Right cardiac atrium (tissue), 5 donors: Measurements from ENCODE around the gene CHST11. TPM values are rescaled to one million over a fixed set of nuclear protein-coding genes. Genes with fewer than 3 reads are reported as not detected.

Experiments
- ATAC-seq, 2 donors: fragments of 200-7000 bp; cut with Tn5 transposase; one replicate each; pipeline versions ENCODE4 v1.8.0 to v1.9.1; 2020; ENCODE audit warnings: moderate library complexity in 2 of 2, mild to moderate bottlenecking in 1 of 2
- DNase-seq, 3 donors: peaks; one replicate each; pipeline ENCODE4 v3.0.0-alpha.2; 2020
- H3K27ac ChIP-seq: one replicate; pipeline ENCODE4 v1.5.1; 2013; ENCODE audit warnings: mild to moderate bottlenecking, low read length, control low read depth, moderate library complexity
- H3K27me3 ChIP-seq: one replicate; pipeline ENCODE4 v1.6.1; 2013; ENCODE audit not compliant: control insufficient read depth, insufficient read depth
- H3K4me1 ChIP-seq: one replicate; pipeline ENCODE4 v1.6.1; 2013; ENCODE audit warnings: low read length; ENCODE audit not compliant: control insufficient read depth, insufficient read depth
- H3K4me3 ChIP-seq: one replicate; pipeline ENCODE4 v1.5.1; 2013; ENCODE audit warnings: low read length, control low read depth
- H3K9me3 ChIP-seq: one replicate; pipeline ENCODE4 v1.6.1; 2013; ENCODE audit warnings: low read length; ENCODE audit not compliant: control insufficient read depth
- WGBS: extraction: QIAGEN DNeasy Blood & Tissue Kit; methylation state at CpG from one replicate; pipeline ENCODE4 v1.1.7; 2013; 5-methylcytosine and 5-hydroxymethylcytosine counted together
- intact Hi-C, 4 donors: fragments of 100-400 bp; cut with DNase I; formaldehyde crosslinking; loops; one replicate each; pipeline versions ENCODE4 v1.11.0 to v1.14.0; 2022 to 2023
- polyA plus RNA-seq: library from polyadenylated mRNA; stranded (reverse); fragments of 200-250 nt; gene quantifications from one replicate; pipeline ENCODE4 v1.2.3, GENCODE V29; 2013
- total RNA-seq, 4 donors: library from RNA; stranded (reverse); fragmentation: NEBNext Ultra II Directional; extraction: Animal tissue kit (Norgen Biotek cat#: 25700); gene quantifications; one replicate each; pipeline ENCODE4 v1.2.1, GENCODE V29; 2021
- donor health status: healthy with polysubstance abuse.
- donor health status: DM: no; HTN: yes; CAD: no.
- donor health status: DM: no; HTN: no; CAD: no.
- donor health status: DM: no; HTN: yes; CAD: no; lungs with severe emphysema.
- donor health status: DM: yes; HTN: yes; CAD: no.

The CHST11 gene
- total and polyA plus RNA-seq, 5 donors = 3.1 to 11.8 (median 9.9) TPM

- DNase-seq (no peak), ATAC-seq (no peak)
- Histone ChIP-seq H3K4me3 (no peak overlapping the region), H3K27ac (no peak overlapping the region), H3K4me1 (peaks cover 24% of the 10 kb centered on the region), H3K27me3 (no peaks in the 10 kb centered on the region), H3K9me3 (no peaks in the 10 kb centered on the region)
- 76% methylated on average over 3 of the region's 3 CpGs for WGBS
- intact Hi-C loops = no loop called here
These were observed 242.1 kb downstream of the CHST11 start for GRCh38 chr12:104698871-104699270.

GRCh38 chr12:104699489-104700190, 242.9 kb downstream of the CHST11 start:
- intact Hi-C loops = no loop called here
- WGBS = 77% methylated on average over 5 of the region's 5 CpGs
- Histone ChIP-seq H3K9me3 (no peaks in the 10 kb centered on the region), H3K27ac (no peak overlapping the region), H3K4me3 (no peak overlapping the region), H3K27me3 (no peaks in the 10 kb centered on the region), H3K4me1 (peaks cover 18% of the 10 kb centered on the region)
- DNase-seq (no peak), ATAC-seq (no peak)

GRCh38 chr12:104700324-104700723, 243.6 kb downstream of the CHST11 start:
- 100% methylated on average over 1 of the region's 1 CpG for WGBS
- ATAC-seq (no peak), DNase-seq (no peak)
- H3K4me1 ChIP-seq = peaks cover 11% of the 10 kb centered on the region
- H3K27me3 ChIP-seq = no peaks in the 10 kb centered on the region
- H3K4me3 ChIP-seq = no peak overlapping the region
- H3K9me3 ChIP-seq = no peaks in the 10 kb centered on the region
- H3K27ac ChIP-seq = no peak overlapping the region
- intact Hi-C loops = no loop called here

GRCh38 chr12:104701301-104701700, 244.6 kb downstream of the CHST11 start:
- Histone ChIP-seq H3K4me3 (no peak overlapping the region), H3K9me3 (no peaks in the 10 kb centered on the region), H3K27me3 (no peaks in the 10 kb centered on the region), H3K27ac (no peak overlapping the region), H3K4me1 (peaks cover 7% of the 10 kb centered on the region)
- DNase-seq = no peak
- intact Hi-C loops = no loop called here
- 89% methylated on average over 7 of the region's 7 CpGs for WGBS
- no peak for ATAC-seq

- Histone ChIP-seq H3K4me3 (no peak overlapping the region), H3K27me3 (no peaks in the 10 kb centered on the region), H3K9me3 (no peaks in the 10 kb centered on the region), H3K4me1 (peaks cover 7% of the 10 kb centered on the region), H3K27ac (no peak overlapping the region)
- intact Hi-C loops = no loop called here
- ATAC-seq (no peak), DNase-seq (no peak)
- 97% methylated on average over 3 of the region's 3 CpGs for WGBS
These were observed 245.0 kb downstream of the CHST11 start for GRCh38 chr12:104701756-104702155.

GRCh38 chr12:104702565-104703139, 245.9 kb downstream of the CHST11 start:
- DNase-seq (peak; percentile 80 to 95 (median 92)), ATAC-seq (peak; percentile 88 to 96)
- H3K9me3 ChIP-seq = no peaks in the 10 kb centered on the region
- peak overlapping the region; percentile 2 for H3K27ac ChIP-seq
- no peaks in the 10 kb centered on the region for H3K27me3 ChIP-seq
- intact Hi-C loops = no loop called here
- H3K4me3 ChIP-seq = no peak overlapping the region
- H3K4me1 ChIP-seq = peaks cover 7% of the 10 kb centered on the region
- 50% methylated on average over 21 of the region's 21 CpGs for WGBS

GRCh38 chr12:104703372-104703771, 246.6 kb downstream of the CHST11 start:
- H3K9me3 ChIP-seq = no peaks in the 10 kb centered on the region
- H3K4me1 ChIP-seq = peaks cover 4% of the 10 kb centered on the region
- no peak for DNase-seq
- H3K4me3 ChIP-seq = no peak overlapping the region
- intact Hi-C loops = no loop called here
- H3K27me3 ChIP-seq = no peaks in the 10 kb centered on the region
- WGBS = 92% methylated on average over 8 of the region's 8 CpGs
- no peak overlapping the region for H3K27ac ChIP-seq
- ATAC-seq = no peak

GRCh38 chr12:104704224-104704779, 247.6 kb downstream of the CHST11 start:
- DNase-seq (no peak), ATAC-seq (no peak)
- 95% methylated on average over 7 of the region's 7 CpGs for WGBS
- Histone ChIP-seq H3K4me1 (peaks cover 3% of the 10 kb centered on the region), H3K27ac (no peak overlapping the region), H3K9me3 (no peaks in the 10 kb centered on the region), H3K27me3 (no peaks in the 10 kb centered on the region), H3K4me3 (no peak overlapping the region)
- intact Hi-C loops = no loop called here

GRCh38 chr12:104707194-104707593, 250.4 kb downstream of the CHST11 start:
- H3K4me1 ChIP-seq = peaks cover 4% of the 10 kb centered on the region
- WGBS = 63% methylated on average over 5 of the region's 5 CpGs
- no peaks in the 10 kb centered on the region for H3K9me3 ChIP-seq
- no peak overlapping the region for H3K27ac ChIP-seq
- intact Hi-C loops = no loop called here
- DNase-seq = no peak
- no peak for ATAC-seq
- no peaks in the 10 kb centered on the region for H3K27me3 ChIP-seq
- H3K4me3 ChIP-seq = no peak overlapping the region

GRCh38 chr12:104707794-104708558, 251.2 kb downstream of the CHST11 start:
- no peak for ATAC-seq

GRCh38 chr12:104708891-104709290, 252.1 kb downstream of the CHST11 start:
- Histone ChIP-seq H3K27ac (no peak overlapping the region), H3K9me3 (no peaks in the 10 kb centered on the region), H3K4me3 (no peak overlapping the region), H3K27me3 (no peaks in the 10 kb centered on the region), H3K4me1 (peaks cover 4% of the 10 kb centered on the region)
- ATAC-seq (no peak), DNase-seq (no peak)
- WGBS = 96% methylated on average over 7 of the region's 7 CpGs
- intact Hi-C loops = no loop called here

More at GRCh38 chr12:104707794-104708558, 251.2 kb downstream of the CHST11 start:
- no peaks in the 10 kb centered on the region for H3K9me3 ChIP-seq
- DNase-seq = no peak
- H3K4me3 ChIP-seq = no peak overlapping the region
- peaks cover 4% of the 10 kb centered on the region for H3K4me1 ChIP-seq
- WGBS = 92% methylated on average over 9 of the region's 9 CpGs
- intact Hi-C loops = no loop called here
- no peak overlapping the region for H3K27ac ChIP-seq
- H3K27me3 ChIP-seq = no peaks in the 10 kb centered on the region
